NB4 (cell line): ENCODE data around the gene BHLHE23.
A peak's percentile ranks its signal among the peaks of the same experiment; 100 is the strongest.

Experiments
- DNase-seq: peaks from one replicate; pipeline ENCODE4 v3.0.0; 2010; ENCODE audit warnings: low read depth
- H3K4me3 ChIP-seq: one replicate; pipeline ENCODE4 v1.5.1; 2011; ENCODE audit warnings: mild to moderate bottlenecking, low read depth, low read length, moderate library complexity
- CTCF ChIP-seq: IDR thresholded peaks from one replicate; pipeline ENCODE4 v1.5.1; 2012; ENCODE audit warnings: low read depth, low read length
- MAX ChIP-seq: IDR thresholded peaks from 2 replicates; pipeline ENCODE4 v1.6.1; 2011; ENCODE audit warnings: low read depth, low read length
- MYC ChIP-seq: IDR thresholded peaks from 2 replicates; pipeline ENCODE4 v1.6.1; 2011; ENCODE audit warnings: low read depth, low read length
- POLR2A ChIP-seq: IDR thresholded peaks from 2 replicates; pipeline ENCODE4 v1.6.1; 2011; ENCODE audit warnings: mild to moderate bottlenecking; ENCODE audit not compliant: insufficient read length; ENCODE audit errors: extremely low read depth

BHLHE23 gene

GRCh38 chr20:63006540-63007359 lies at the start of gene BHLHE23:
Gene BHLHE23, minus strand, starts transcription at chr20:63006964. Its CDS starts 190 bp downstream, at chr20:63006774.
- no peak within 1 kb of the TSS for H3K4me3 ChIP-seq
- TF ChIP-seq CTCF (no peak), MYC (no peak), POLR2A (no peak), MAX (no peak)
- peak; percentile 86 for DNase-seq

GRCh38 chr20:63055575-63056235 lies 48.9 kb upstream of the BHLHE23 start:
- no peak for DNase-seq
- TF ChIP-seq MAX (no peak), CTCF (no peak), MYC (no peak), POLR2A (no peak)
- no peak overlapping the region for H3K4me3 ChIP-seq

- DNase-seq: no peak
- no peak overlapping the region for H3K4me3 ChIP-seq
- TF ChIP-seq CTCF (no peak), POLR2A (no peak), MAX (no peak), MYC (no peak)
Observed at GRCh38 chr20:63054681-63055240, 48.0 kb upstream of the BHLHE23 start.

GRCh38 chr20:63054103-63054474 lies 47.3 kb upstream of the BHLHE23 start:
- DNase-seq: no peak

More at GRCh38 chr20:63054103-63054474, 47.3 kb upstream of the BHLHE23 start:
- TF ChIP-seq MAX (no peak), MYC (no peak), POLR2A (no peak), CTCF (no peak)
- no peak overlapping the region for H3K4me3 ChIP-seq
